Adrenal gland (tissue), 5 donors: ENCODE results near the gene SLAMF7.
"Not testable (repeated sequence)": the region's sequence is repeated elsewhere in the genome, so short reads cannot be mapped to it uniquely, and the experiment has no call there.

Source experiments
- CTCF ChIP-seq, 6 experiments: fragments of 450-650 bp in 4 of 6; fragments of 200-600 bp in 2 of 6; sonication (generic) in 1 of 6; IDR thresholded peaks; 1 replicate in 5 of 6; 2 replicates in 1 of 6; pipeline versions ENCODE4 v1.5.1 to v1.8.0; 2016 to 2021; ENCODE audit warnings: antibody characterized with exemption in 6 of 6, mild to moderate bottlenecking in 2 of 6, moderate library complexity in 1 of 6
- POLR2A ChIP-seq, 2 donors: fragments of 450-650 bp; IDR thresholded peaks; one replicate each; pipeline ENCODE4 v1.6.1; 2017; ENCODE audit warnings: antibody characterized with exemption in 2 of 2, mild to moderate bottlenecking in 2 of 2, moderate library complexity in 1 of 2
- donor health status: DM: no; HTN: no; CAD: no.

GRCh38 chr1:160731564-160731963 is 7.5 kb upstream of the SLAMF7 start:
- TF ChIP-seq POLR2A, CTCF (IDR thresholded peaks at IDR 0.05): not testable (repeated sequence)
